Measurements from ENCODE around the gene DNAH2. TPM values are rescaled to one million over a fixed set of nuclear protein-coding genes. Genes with fewer than 3 reads are reported as not detected.

DNAH2 gene
- total and polyA plus RNA-seq, 2 of the 4 experiments (the other 2 are of a cell fraction), result under 0.01 to 0.02 TPM

DNA sequence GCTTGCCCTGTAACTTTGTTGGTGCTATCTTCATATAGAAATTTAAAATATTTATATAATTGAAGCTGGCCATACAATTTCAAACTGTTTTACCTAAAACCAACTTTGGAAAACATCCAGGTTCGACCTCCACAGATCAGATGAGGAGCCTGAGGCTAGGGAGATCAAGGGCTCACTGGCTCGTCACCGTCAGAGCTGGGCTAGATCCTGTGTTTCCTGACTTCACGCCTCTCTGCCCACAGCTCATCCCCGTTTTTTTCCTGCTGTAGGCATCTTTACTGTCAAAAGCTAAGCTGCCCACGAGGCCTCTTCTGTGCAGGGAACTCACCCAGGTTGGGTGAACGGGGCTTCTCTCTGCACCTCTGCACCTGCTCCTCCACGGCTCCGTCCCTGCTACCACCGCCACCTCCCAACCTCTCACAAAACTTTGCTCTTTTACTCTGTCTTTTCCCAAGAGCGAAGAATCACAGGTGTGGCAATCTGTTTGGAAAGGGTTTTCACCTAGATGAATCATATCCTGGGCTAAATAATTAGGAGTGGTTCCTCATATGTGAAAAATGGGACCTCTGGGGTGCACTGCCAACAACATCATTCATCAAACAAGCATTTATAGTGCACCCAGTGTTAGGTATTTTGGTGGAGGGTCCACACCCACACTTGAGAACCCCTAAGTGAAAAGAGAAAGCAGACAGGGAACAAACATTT lies 91.7 kb downstream of the DNAH2 start:
- Histone ChIP-seq H3K4me3 (ENCODE audit: insufficient read depth, low read depth, low read length) (no peak overlapping the region), H3K9ac (ENCODE audit: low read depth, low read length) (no peak overlapping the region), H3K4me1 (ENCODE audit: control insufficient read depth, insufficient read depth, low read length) (no peaks in the 10 kb centered on the region; the same call in 1 of the 2 replicates), H2AK9ac (replicated peaks; ENCODE audit: low read depth, low read length, poor library complexity) (no peak overlapping the region), H3K56ac (ENCODE audit: extremely low read depth, insufficient read depth, low read length) (no peak overlapping the region), H4K20me1 (ENCODE audit: insufficient read depth, low read length) (no peaks in the 10 kb centered on the region), H3K4me2 (ENCODE audit: low read depth, low read length) (no peak overlapping the region), H4K91ac (ENCODE audit: insufficient read depth, low read depth, low read length) (no peak overlapping the region), H3K23ac (ENCODE audit: low read depth, low read length) (no peak overlapping the region), H3K9me1 (ENCODE audit: insufficient read depth, low read length) (no peaks in the 10 kb centered on the region), H4K8ac (ENCODE audit: low read depth in 2 of 2, low read length in 2 of 2) (no peak overlapping the region), H3K4ac (ENCODE audit: low read depth, low read length) (no peak overlapping the region), H3K36me3 (ENCODE audit: control insufficient read depth, insufficient read depth, low read length) (no peaks in the 10 kb centered on the region), H3K14ac (replicated peaks; ENCODE audit: low read depth, low read length) (no peak overlapping the region), H3K79me1 (ENCODE audit: low read depth in 1 of 2, low read length in 2 of 2) (no peaks in the 10 kb centered on the region), H2BK120ac (ENCODE audit: low read depth, low read length) (no peak overlapping the region), H2AK5ac (ENCODE audit: low read depth, low read length) (no peak overlapping the region), H3K27me3 (ENCODE audit: control insufficient read depth, insufficient read depth, low read length) (peaks cover 17% of the 10 kb centered on the region), H3K9me3 (ENCODE audit: control insufficient read depth, insufficient read depth, low read length) (no peaks in the 10 kb centered on the region), H2BK15ac (ENCODE audit: low read depth, low read length) (no peak overlapping the region), H3K18ac (ENCODE audit: low read depth, low read length) (no peak overlapping the region), H2BK20ac (ENCODE audit: low read depth, low read length) (no peak overlapping the region), H3K27ac (ENCODE audit: insufficient read depth, low read length) (no peak overlapping the region), H2BK5ac (ENCODE audit: low read depth, low read length, poor library complexity, severe bottlenecking) (no peak overlapping the region), H4K5ac (ENCODE audit: low read depth, low read length) (no peak overlapping the region), H2AFZ (replicated peaks; ENCODE audit: low read length, poor library complexity) (no peak overlapping the region)
- no peak for TF ChIP-seq MAFK (IDR thresholded peaks at IDR 0.05; ENCODE audit: low read depth, low read length)
- no peak for TF ChIP-seq FOS (IDR thresholded peaks at IDR 0.05; ENCODE audit: low read depth, low read length)
- TF ChIP-seq MXI1 (IDR thresholded peaks at IDR 0.05; ENCODE audit: borderline replicate concordance, low read depth, low read length), result no peak
- TF ChIP-seq RFX5 (IDR thresholded peaks at IDR 0.05; ENCODE audit: low read depth, low read length), result no peak
- TF ChIP-seq CHD1 (IDR thresholded peaks at IDR 0.05; ENCODE audit: low read depth, low read length), result no peak
- TF ChIP-seq BHLHE40 (IDR thresholded peaks at IDR 0.05; ENCODE audit: low read depth, low read length), result no peak
- no peak for TF ChIP-seq SMC3 (IDR thresholded peaks at IDR 0.05; ENCODE audit: low read depth, low read length)
- TF ChIP-seq, protein P1, sequence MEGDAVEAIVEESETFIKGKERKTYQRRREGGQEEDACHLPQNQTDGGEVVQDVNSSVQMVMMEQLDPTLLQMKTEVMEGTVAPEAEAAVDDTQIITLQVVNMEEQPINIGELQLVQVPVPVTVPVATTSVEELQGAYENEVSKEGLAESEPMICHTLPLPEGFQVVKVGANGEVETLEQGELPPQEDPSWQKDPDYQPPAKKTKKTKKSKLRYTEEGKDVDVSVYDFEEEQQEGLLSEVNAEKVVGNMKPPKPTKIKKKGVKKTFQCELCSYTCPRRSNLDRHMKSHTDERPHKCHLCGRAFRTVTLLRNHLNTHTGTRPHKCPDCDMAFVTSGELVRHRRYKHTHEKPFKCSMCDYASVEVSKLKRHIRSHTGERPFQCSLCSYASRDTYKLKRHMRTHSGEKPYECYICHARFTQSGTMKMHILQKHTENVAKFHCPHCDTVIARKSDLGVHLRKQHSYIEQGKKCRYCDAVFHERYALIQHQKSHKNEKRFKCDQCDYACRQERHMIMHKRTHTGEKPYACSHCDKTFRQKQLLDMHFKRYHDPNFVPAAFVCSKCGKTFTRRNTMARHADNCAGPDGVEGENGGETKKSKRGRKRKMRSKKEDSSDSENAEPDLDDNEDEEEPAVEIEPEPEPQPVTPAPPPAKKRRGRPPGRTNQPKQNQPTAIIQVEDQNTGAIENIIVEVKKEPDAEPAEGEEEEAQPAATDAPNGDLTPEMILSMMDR (conservative IDR thresholded peaks at IDR 0.05; ENCODE audit: low read depth, low read length), result no peak
- TF ChIP-seq RCOR1 (IDR thresholded peaks at IDR 0.05; ENCODE audit: insufficient replicate concordance, low read length), result no peak
- TF ChIP-seq POLR2A (IDR thresholded peaks at IDR 0.05; ENCODE audit: low read depth, low read length), result no peak
- TF ChIP-seq USF2 (IDR thresholded peaks at IDR 0.05; ENCODE audit: low read depth, low read length), result no peak
- TF ChIP-seq RAD21 (IDR thresholded peaks at IDR 0.05; ENCODE audit: low read length), result no peak
- no peak for TF ChIP-seq MAZ (IDR thresholded peaks at IDR 0.05; ENCODE audit: borderline replicate concordance, low read depth, low read length)
- TF ChIP-seq ELK1 (IDR thresholded peaks at IDR 0.05; ENCODE audit: borderline replicate concordance, low read depth, low read length), result no peak
- no peak for TF ChIP-seq NFE2L2 (IDR thresholded peaks at IDR 0.05; ENCODE audit: low read depth, low read length)
- no peak for TF ChIP-seq CEBPB (IDR thresholded peaks at IDR 0.05; ENCODE audit: low read depth, low read length)
- DNase-seq (no peak), ATAC-seq (ENCODE audit: low read depth) (no peak)
- dilution Hi-C loops (cut with HindIII; ENCODE audit: low sequenced_read_pairs, unreplicated experiment), result no loop called here
- WGBS, 2 experiments (ENCODE audit: extremely low coverage in 2 of 2, insufficient read length in 1 of 2), result 48% methylated on average over 2 of the region's 11 CpGs; no CpG with 5 or more reads in 1 of the 2 experiments
- intact Hi-C loops (cut with micrococcal nuclease), result no loop called here
- in situ Hi-C loops (cut with MboI; ENCODE audit: low sequenced_read_pairs), result no loop called here
- CTCF ChIA-PET, result interaction anchor here (0.5 kb wide), 1 partner anchor 180 kb away, joined by 5 read pairs; no protein-coding TSS in a partner anchor
- POLR2A ChIA-PET (ENCODE audit: unreplicated experiment), result no interaction called here
- BruUV-seq (replicated peaks), result no TSS peak
